Activated T-cell treated with anti-CD3 and anti-CD28 coated beads, Interleukin-2, amount 50 U/mL, for 24 hours (primary cell): ENCODE results near the gene GFOD1.
"Not testable (repeated sequence)": the region's sequence is repeated elsewhere in the genome, so short reads cannot be mapped to it uniquely, and the experiment has no call there.

Source experiments
- DNase-seq: peaks from one replicate; pipeline ENCODE4 v3.0.0-alpha.2; 2020
- H3K27ac Mint-ChIP-seq: 2 replicates; pipeline ENCODE4 v1.8.0; 2020; ENCODE audit warnings: mild to moderate bottlenecking, mixed read lengths
- H3K27me3 Mint-ChIP-seq: 2 replicates; pipeline ENCODE4 v1.8.0; 2020; ENCODE audit warnings: mixed read lengths
- H3K36me3 Mint-ChIP-seq: 2 replicates; pipeline ENCODE4 v1.8.0; 2020; ENCODE audit warnings: low read depth, mixed read lengths
- H3K4me1 Mint-ChIP-seq: 2 replicates; pipeline ENCODE4 v1.8.0; 2020; ENCODE audit warnings: low read depth, mixed read lengths
- H3K4me3 Mint-ChIP-seq: 2 replicates; pipeline ENCODE4 v1.8.0; 2020; ENCODE audit warnings: mild to moderate bottlenecking, moderate library complexity, mixed read lengths
- H3K9me3 Mint-ChIP-seq: 2 replicates; pipeline ENCODE4 v1.8.0; 2020; ENCODE audit warnings: mixed read lengths

The GFOD1 gene

DNA sequence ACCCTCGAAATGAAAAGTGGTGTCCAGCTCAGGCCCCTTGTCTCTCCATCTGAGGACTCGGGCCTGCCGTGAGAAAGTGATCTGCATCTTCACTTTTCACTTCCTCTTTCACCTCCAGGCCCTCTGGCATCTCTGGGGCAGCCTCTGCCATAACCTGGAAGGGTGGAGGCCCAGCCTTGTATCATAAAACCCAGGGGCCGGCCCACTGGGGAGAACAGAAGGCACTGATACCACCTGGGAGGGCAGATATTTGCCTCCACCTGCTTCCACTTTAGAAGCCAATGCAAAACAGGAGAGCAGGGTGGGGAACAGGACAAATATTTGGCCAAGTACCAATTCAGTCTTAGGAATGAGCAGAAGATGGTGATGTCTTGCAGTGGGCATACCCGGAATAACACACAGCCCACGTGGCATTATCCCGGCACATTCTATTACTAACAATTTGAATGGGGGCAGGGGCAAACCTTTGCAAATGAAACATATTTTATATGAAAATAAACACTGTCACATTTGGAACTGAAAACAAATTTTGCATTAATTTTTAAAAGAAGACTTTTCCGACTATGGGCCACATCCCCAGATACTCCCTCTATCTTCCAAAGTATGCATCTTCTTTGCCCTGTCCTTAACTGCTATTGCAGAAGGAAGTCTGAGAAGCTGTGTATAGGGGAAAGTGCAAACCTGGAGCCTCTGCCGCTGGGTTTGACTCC, 89.9 kb downstream of the GFOD1 start:
- no peaks in the 10 kb centered on the region for H3K27me3 Mint-ChIP-seq
- no peak overlapping the region for H3K4me3 Mint-ChIP-seq
- H3K36me3 Mint-ChIP-seq = no peaks in the 10 kb centered on the region
- no peak overlapping the region for H3K27ac Mint-ChIP-seq
- H3K4me1 Mint-ChIP-seq = peaks cover 11% of the 10 kb centered on the region
- DNase-seq = no peak
- no peaks in the 10 kb centered on the region for H3K9me3 Mint-ChIP-seq

DNA sequence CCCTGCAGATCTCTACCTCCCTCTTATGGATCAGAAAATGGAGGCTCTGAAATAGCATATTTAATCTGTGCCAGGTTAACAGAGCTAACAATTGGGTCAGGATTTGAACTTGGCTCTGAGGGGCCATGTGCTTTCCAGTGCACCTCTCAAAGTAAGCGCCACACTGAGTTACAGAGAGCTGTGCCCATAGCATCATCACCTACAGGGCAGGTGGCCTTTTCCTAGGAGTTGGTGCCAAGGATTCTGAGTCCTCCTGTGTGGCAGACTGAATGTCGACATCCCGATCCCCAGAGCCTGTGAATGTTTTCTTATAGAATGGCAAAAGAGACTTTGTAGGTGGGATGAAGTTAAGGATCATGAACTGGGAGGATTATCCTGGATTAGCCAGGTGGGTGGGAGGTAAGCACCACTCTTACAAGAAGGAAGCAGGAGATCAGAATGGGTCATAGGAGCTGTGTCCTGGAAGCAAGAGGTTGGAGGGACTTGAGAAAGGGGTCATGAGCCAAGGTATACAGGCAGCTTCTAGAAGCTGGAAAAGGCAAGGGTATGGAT, 91.1 kb downstream of the GFOD1 start:
- Mint-ChIP-seq H3K36me3 (no peaks in the 10 kb centered on the region), H3K27me3 (no peaks in the 10 kb centered on the region), H3K9me3 (no peaks in the 10 kb centered on the region), H3K27ac (no peak overlapping the region), H3K4me1 (peaks cover 11% of the 10 kb centered on the region), H3K4me3 (no peak overlapping the region)
- no peak for DNase-seq

DNA sequence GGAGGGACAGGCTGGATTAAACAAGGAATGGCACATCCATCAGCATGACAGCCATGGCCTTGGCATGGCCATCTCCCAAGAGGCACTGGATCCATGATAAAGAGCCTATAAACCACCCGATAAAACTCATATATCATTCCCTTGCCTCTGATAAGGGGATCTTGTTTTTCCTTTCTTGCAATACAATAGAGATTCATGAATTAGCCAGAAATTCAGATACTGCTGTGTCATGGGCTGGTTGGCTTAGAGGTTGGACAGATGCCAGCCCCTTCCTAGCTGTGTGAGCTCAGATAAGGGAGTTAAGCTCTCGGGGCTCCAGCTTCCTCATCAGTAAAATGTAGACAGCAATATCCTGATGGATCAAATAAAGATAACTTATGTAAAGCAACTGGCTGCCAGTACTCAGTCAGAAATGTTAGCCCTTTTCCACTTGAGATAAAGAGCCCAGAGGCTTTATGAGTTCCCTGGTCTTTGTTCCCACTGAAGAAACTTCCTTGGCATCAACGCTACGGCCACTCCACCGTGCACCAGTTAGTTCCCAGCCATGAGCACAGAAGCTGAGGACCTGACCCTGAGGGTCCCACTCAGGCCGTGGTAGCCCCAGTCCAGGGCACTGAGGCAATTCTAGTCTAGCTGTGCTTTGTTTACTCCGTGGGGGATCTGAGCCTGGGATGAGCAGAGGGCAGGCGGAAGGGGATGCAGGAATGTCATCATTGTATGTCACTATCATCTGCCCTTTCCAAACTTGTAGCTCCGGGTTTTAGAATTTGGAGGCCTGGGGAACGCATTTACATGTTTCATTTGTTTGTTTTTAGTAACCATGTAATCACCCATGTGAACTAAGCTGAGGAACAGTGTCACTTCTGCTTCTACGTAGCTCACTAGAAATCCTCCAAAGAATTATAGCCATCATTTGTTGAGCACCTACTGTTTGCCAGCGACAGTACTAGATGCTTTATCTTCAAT, 91.8 kb downstream of the GFOD1 start:
- H3K27me3 Mint-ChIP-seq = no peaks in the 10 kb centered on the region
- no peaks in the 10 kb centered on the region for H3K36me3 Mint-ChIP-seq
- H3K9me3 Mint-ChIP-seq = no peaks in the 10 kb centered on the region
- no peak for DNase-seq
- H3K4me3 Mint-ChIP-seq = no peak overlapping the region
- H3K27ac Mint-ChIP-seq = no peak overlapping the region
- H3K4me1 Mint-ChIP-seq = peaks cover 7% of the 10 kb centered on the region

DNA sequence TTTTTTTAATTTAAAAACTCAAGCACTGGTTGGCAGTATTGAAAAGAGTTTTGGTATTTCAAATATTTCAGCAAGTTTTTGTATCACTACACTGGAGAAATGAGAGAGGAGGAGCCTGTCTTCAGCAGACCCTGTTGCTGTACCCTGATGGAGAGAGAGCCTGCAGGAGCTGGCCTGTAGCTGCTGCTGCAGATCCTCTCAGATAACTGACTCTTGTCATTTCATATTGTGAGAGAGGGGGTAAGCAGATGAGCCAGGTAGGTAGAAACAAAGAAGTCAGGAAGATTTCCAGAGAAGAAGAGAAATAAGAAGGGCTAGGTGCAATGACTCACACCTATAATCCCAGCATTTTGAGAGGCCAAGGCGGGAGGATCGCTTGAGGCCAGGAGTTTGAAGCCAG, 94.9 kb downstream of the GFOD1 start:
- peaks cover 3% of the 10 kb centered on the region for H3K4me1 Mint-ChIP-seq
- no peaks in the 10 kb centered on the region for H3K27me3 Mint-ChIP-seq
- H3K27ac Mint-ChIP-seq = no peak overlapping the region
- H3K36me3 Mint-ChIP-seq = peaks cover 5% of the 10 kb centered on the region
- H3K9me3 Mint-ChIP-seq = peaks cover 6% of the 10 kb centered on the region
- DNase-seq = no peak
- H3K4me3 Mint-ChIP-seq = no peak overlapping the region

DNA sequence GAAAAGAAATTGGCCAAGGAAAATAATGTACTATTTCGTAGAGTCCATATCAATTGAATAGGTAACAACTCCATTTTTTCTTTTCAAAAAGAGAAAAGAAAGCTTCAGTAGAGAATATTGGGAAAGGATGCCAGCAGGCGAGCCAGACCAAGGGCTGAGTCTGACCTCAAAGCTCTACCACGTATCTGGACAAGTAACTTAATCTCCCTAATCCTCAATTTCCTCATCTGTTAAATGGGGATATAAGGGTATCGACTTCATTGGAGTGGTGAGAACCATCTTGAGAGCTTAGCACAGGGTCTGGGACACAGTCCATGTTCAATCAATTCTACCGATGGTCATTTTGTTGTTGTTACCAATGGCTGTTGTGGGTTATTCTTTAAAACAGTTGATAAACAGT, 95.9 kb downstream of the GFOD1 start:
- no peak overlapping the region for H3K27ac Mint-ChIP-seq

DNA sequence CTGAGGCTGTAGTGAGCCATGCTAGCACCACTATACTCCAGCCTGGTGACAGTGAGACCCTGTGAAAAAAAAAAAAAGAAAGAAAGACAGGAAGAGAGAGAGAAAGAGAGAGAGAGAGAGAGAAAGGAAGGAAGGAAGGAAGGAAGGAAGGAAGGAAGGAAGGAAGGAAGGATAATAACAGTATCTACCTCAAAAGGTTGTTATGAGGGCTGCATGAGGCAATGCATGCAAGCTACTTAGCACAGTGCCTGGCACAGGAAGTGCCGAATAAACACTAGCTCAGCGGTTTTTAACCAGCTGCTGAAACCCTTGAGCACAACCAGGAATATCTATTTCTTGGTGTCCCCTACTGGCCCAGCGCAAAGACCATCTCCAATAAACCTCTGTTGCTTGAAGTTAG, 96.7 kb downstream of the GFOD1 start:
- H3K27me3 Mint-ChIP-seq = no peaks in the 10 kb centered on the region
- DNase-seq = no peak
- H3K4me3 Mint-ChIP-seq = no peak overlapping the region
- peaks cover 3% of the 10 kb centered on the region for H3K4me1 Mint-ChIP-seq
- peaks cover 5% of the 10 kb centered on the region for H3K36me3 Mint-ChIP-seq
- H3K27ac Mint-ChIP-seq = no peak overlapping the region
- peaks cover 6% of the 10 kb centered on the region for H3K9me3 Mint-ChIP-seq

More for the DNA sequence above, 95.9 kb downstream of the GFOD1 start:
- no peaks in the 10 kb centered on the region for H3K27me3 Mint-ChIP-seq
- DNase-seq = no peak
- H3K9me3 Mint-ChIP-seq = peaks cover 6% of the 10 kb centered on the region
- peaks cover 3% of the 10 kb centered on the region for H3K4me1 Mint-ChIP-seq
- peaks cover 5% of the 10 kb centered on the region for H3K36me3 Mint-ChIP-seq
- no peak overlapping the region for H3K4me3 Mint-ChIP-seq

DNA sequence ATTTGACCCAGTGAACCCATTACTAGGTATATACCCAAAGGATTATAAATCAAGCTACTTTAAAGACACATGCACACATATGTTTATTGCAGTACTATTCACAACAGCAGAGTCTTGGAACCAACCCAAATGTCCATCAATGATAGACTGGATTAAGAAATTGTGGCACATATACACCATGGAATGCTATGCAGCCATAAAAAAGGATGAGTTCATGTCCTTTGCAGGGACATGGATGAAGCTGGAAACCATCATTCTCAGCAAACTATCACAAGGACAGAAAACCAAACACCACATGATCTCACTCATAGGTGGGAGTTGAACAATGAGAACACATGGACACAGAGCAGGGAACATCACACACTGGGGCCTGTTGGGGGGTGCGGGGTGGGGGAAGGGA, 98.2 kb downstream of the GFOD1 start:
- not testable (repeated sequence) for H3K36me3 Mint-ChIP-seq, H3K27me3 Mint-ChIP-seq, H3K4me3 Mint-ChIP-seq, H3K9me3 Mint-ChIP-seq, H3K27ac Mint-ChIP-seq, DNase-seq, H3K4me1 Mint-ChIP-seq

DNA sequence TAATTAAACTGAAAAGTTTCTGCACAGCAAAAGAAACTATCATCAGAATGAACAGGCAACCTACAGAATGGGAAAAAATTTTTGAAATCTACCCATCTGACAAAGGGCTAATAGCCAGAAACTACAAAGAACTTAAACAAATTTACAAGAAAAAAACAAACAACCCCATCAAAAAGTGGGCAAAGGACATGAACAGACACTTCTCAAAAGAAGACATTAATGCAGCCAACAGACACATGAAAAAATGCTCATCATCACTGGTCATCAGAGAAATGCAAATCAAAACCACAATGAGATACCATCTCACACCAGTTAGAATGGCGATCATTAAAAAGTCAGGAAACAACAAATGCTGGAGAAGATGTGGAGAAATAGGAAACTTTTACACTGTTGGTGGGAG, 98.6 kb downstream of the GFOD1 start:
- not testable (repeated sequence) for H3K9me3 Mint-ChIP-seq, H3K4me3 Mint-ChIP-seq, DNase-seq, H3K27me3 Mint-ChIP-seq, H3K36me3 Mint-ChIP-seq, H3K4me1 Mint-ChIP-seq, H3K27ac Mint-ChIP-seq

DNA sequence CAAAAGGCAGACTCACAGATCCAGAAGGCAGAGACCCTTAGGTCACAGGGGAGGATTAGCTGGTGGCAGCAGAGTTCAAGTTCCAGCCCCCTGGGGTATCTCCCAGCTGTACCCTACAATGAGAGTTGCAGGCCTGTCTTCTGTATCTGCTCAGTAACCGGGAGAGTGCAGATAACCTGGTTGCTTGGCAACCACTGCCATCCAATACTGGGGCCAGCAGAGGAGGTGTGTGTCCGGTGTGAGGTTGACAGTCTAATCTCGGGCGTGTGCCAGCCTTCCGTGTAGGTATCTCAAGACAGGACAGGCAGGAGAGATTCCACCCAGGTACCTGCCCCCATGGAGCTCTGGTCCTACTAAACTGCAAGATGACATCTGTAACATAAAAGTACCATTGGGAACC, 102.4 kb downstream of the GFOD1 start:
- Mint-ChIP-seq H3K4me1 (peaks cover 20% of the 10 kb centered on the region), H3K4me3 (no peak overlapping the region), H3K9me3 (peaks cover 6% of the 10 kb centered on the region), H3K27ac (no peak overlapping the region), H3K36me3 (peaks cover 10% of the 10 kb centered on the region), H3K27me3 (no peaks in the 10 kb centered on the region)
- no peak for DNase-seq

DNA sequence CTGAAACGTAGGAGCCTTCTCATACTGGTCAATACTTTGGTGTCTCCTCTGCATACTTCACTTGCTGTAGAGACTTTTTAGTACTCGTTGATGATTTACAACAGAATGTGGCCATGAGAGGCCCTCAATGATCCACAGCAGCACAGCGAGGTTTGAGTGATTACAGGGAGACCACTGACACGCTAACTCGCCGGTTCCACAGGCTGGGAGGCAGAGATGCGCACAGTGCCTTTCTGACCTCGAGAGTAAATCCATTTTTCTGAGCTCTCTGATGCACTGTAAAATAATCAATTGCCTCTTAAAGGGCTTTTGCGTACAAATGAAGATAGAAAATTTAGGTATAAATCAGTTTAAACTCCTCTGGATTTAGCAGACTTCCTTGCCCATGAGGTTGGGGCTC, 102.9 kb downstream of the GFOD1 start:
- H3K27ac Mint-ChIP-seq = no peak overlapping the region
- H3K4me3 Mint-ChIP-seq = no peak overlapping the region
- peaks cover 20% of the 10 kb centered on the region for H3K4me1 Mint-ChIP-seq
- peaks cover 10% of the 10 kb centered on the region for H3K36me3 Mint-ChIP-seq
- DNase-seq = no peak
- no peaks in the 10 kb centered on the region for H3K27me3 Mint-ChIP-seq
- peaks cover 2% of the 10 kb centered on the region for H3K9me3 Mint-ChIP-seq

DNA sequence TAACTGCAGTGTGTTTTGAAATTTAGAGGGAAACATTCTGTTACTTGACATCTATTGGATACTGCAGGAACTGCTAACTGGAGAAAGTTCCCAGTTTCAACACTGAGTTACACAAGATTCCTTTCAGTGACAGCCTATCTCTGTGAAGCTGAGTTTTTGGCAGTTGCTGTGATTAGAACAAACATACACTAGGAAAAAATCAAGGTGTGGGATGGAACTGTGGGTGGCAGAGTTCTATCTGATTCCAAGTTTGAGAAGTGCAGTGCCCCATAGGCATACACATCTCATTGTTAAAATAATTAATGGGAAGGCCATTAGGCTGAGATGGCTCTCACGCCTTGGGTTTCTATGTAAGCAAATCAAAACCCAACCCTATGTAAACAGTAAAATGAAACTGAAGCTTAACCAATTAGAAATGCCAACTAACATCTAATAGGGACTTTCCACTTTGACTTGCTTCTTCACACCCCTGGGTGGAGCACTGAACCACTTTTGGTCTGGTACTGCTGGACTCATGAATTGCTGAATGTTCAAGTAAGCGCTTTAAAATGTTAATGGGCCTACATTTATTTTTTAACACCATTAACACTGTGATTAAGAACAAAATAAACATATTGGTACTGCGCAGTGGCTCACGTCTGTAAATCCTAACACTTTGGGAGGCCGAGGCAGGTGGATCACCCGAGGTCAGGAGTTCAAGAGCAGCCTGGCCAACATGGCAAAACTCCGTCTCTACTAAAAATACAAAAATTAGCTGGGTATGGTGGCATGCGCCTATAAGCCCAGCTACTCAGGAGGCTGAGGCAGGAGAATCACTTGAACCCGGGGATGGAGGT, 103.9 kb downstream of the GFOD1 start:
- Mint-ChIP-seq H3K9me3 (no peaks in the 10 kb centered on the region), H3K27me3 (no peaks in the 10 kb centered on the region), H3K27ac (no peak overlapping the region), H3K4me3 (no peak overlapping the region), H3K36me3 (peaks cover 5% of the 10 kb centered on the region), H3K4me1 (peaks cover 20% of the 10 kb centered on the region)
- no peak for DNase-seq

DNA sequence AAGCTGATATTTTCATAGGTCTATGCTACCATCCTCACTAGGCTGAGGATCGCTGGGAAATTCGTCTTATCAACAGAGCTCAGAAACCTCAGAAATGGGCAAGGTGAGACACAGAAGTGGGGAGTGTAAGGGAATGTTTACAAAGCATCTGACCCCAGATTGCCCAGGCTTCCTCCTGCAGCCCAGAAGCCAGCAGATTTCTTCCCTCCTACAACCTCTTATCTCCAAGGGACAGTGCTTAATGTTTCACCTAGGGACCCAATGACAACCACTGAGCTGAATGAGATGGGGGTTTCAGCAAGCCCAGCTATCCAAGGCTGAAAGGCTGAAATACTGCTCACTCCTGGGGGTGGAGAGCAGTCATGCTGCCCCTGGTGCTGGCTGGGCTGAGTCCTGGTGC, 106.6 kb downstream of the GFOD1 start:
- Mint-ChIP-seq H3K36me3 (peaks cover 5% of the 10 kb centered on the region), H3K9me3 (no peaks in the 10 kb centered on the region), H3K27me3 (no peaks in the 10 kb centered on the region), H3K27ac (no peak overlapping the region), H3K4me1 (peaks cover 32% of the 10 kb centered on the region), H3K4me3 (no peak overlapping the region)
- no peak for DNase-seq

DNA sequence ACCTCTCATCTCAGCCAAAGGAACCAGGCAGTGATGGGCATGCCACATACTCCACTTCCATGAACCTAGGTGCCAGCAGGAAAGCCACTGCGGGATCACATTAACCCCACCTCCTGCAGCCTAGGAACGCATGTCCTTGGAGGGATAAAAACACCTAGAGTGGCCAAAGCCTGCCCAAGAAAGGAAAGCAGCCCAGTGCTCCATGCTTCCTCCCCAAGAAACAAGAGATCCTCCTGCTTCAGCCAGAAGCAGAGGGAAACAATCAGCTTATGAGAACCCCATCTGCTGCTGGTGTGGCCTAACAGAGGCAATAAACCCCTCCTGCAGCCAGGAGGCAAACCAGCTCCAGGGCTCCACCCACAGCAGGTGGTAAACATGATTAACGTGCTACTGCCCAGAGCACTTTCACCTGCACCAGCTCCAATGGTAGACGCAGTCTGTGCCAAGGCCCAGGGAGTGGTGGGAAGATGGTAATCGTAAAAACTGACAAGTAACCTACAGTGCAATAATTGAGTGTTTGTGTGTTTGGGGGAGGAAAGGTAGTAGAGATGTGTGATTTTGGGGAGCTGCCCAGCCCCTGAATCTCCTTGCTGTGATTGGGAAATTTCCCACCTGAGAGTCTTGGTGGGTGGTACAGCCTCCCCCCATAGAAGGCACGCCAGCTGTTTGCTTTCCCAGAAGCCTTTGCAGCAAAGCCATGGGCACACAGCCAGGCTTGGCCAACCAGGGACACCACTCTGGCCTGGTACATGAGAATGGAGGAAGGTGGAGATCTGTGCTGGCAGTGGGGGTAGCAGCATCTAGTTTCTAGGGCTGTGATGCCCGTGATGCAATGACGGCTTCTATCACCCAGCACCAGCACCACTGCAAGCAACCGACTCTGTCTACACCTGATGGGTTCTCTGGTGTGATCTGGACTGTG, 108.5 kb downstream of the GFOD1 start:
- Mint-ChIP-seq H3K27me3 (no peaks in the 10 kb centered on the region), H3K4me3 (no peak overlapping the region), H3K4me1 (peaks cover 45% of the 10 kb centered on the region), H3K27ac (no peak overlapping the region), H3K9me3 (no peaks in the 10 kb centered on the region), H3K36me3 (peaks cover 5% of the 10 kb centered on the region)
- no peak for DNase-seq
